H9 (cell line): Measurements from ENCODE around the gene ABHD16B. TPM values are rescaled to one million over a fixed set of nuclear protein-coding genes. Genes with fewer than 3 reads are reported as not detected.

Source experiments
- DNase-seq: peaks from one replicate; pipeline ENCODE4 v3.0.0-alpha.2; 2017
- H2AFZ ChIP-seq: one replicate; pipeline ENCODE4 v1.6.1; 2013; ENCODE audit warnings: mild to moderate bottlenecking, low read length, control low read depth, moderate library complexity
- H2AK5ac ChIP-seq: 2 replicates; pipeline ENCODE4 v1.6.1; 2013; ENCODE audit warnings: low read length, control low read depth, mixed read lengths; ENCODE audit not compliant: insufficient read length
- H2BK120ac ChIP-seq: one replicate; pipeline ENCODE4 v1.6.1; 2013; ENCODE audit warnings: low read depth, mild to moderate bottlenecking, low read length, control low read depth, inconsistent platforms; ENCODE audit not compliant: poor library complexity, severe bottlenecking
- H2BK12ac ChIP-seq: 2 replicates; pipeline ENCODE4 v1.6.1; 2013; ENCODE audit warnings: low read length, control low read depth, mixed read lengths, low read depth; ENCODE audit not compliant: insufficient read length
- H2BK15ac ChIP-seq: 2 replicates; pipeline ENCODE4 v1.6.1; 2013; ENCODE audit warnings: low read depth, low read length, control low read depth
- H2BK20ac ChIP-seq: one replicate; pipeline ENCODE4 v1.6.1; 2013; ENCODE audit warnings: low read depth, mild to moderate bottlenecking, low read length, control low read depth, inconsistent platforms; ENCODE audit not compliant: poor library complexity, severe bottlenecking
- H2BK5ac ChIP-seq: 2 replicates; pipeline ENCODE4 v1.6.1; 2013; ENCODE audit warnings: low read length, control low read depth, mixed read lengths; ENCODE audit not compliant: insufficient read length
- H3K14ac ChIP-seq: 2 replicates; pipeline ENCODE4 v1.6.1; 2013; ENCODE audit warnings: low read length, control low read depth; ENCODE audit not compliant: insufficient read depth
- H3K18ac ChIP-seq: 2 replicates; pipeline ENCODE4 v1.6.1; 2013; ENCODE audit warnings: low read depth, mild to moderate bottlenecking, mixed read lengths, low read length, control low read depth; ENCODE audit not compliant: insufficient read length
- H3K23ac ChIP-seq: 2 replicates; pipeline ENCODE4 v1.6.1; 2013; ENCODE audit warnings: low read length, control low read depth, mixed read lengths, low read depth; ENCODE audit not compliant: insufficient read length
- H3K23me2 ChIP-seq: 2 replicates; pipeline ENCODE4 v1.6.1; 2013; ENCODE audit warnings: low read depth, mild to moderate bottlenecking, mixed read lengths, low read length, control low read depth; ENCODE audit not compliant: insufficient read length, poor library complexity, severe bottlenecking
- H3K27ac ChIP-seq: 2 replicates; pipeline ENCODE4 v1.5.1; 2013; ENCODE audit warnings: low read length, control low read depth, mixed read lengths, low read depth; ENCODE audit not compliant: insufficient read length
- H3K27me3 ChIP-seq: 2 replicates; pipeline ENCODE4 v1.6.1; 2013; ENCODE audit warnings: low read length, control low read depth, inconsistent platforms; ENCODE audit not compliant: insufficient read depth
- H3K4ac ChIP-seq: 2 replicates; pipeline ENCODE4 v1.6.1; 2013; ENCODE audit warnings: low read depth, mild to moderate bottlenecking, control low read depth, inconsistent platforms, low read length, moderate library complexity
- H3K4me1 ChIP-seq: 2 replicates; pipeline ENCODE4 v1.6.1; 2013; ENCODE audit warnings: low read length, control low read depth, inconsistent platforms; ENCODE audit not compliant: insufficient read depth
- H3K4me2 ChIP-seq: 2 replicates; pipeline ENCODE4 v1.6.1; 2013; ENCODE audit warnings: low read length, control low read depth, mixed read lengths; ENCODE audit not compliant: insufficient read length, insufficient read depth
- H3K56ac ChIP-seq: 2 replicates; pipeline ENCODE4 v1.6.1; 2013; ENCODE audit warnings: low read depth, mild to moderate bottlenecking, mixed read lengths, low read length, control low read depth; ENCODE audit not compliant: insufficient read length
- H3K79me1 ChIP-seq: 2 replicates; pipeline ENCODE4 v1.6.1; 2013; ENCODE audit warnings: low read depth, mild to moderate bottlenecking, moderate library complexity, low read length, control low read depth, inconsistent platforms; ENCODE audit not compliant: insufficient read depth, poor library complexity, severe bottlenecking
- H3K79me2 ChIP-seq: 2 replicates; pipeline ENCODE4 v1.6.1; 2013; ENCODE audit warnings: low read length, control low read depth, inconsistent platforms; ENCODE audit not compliant: insufficient read depth
- H3K9ac ChIP-seq: 2 replicates; pipeline ENCODE4 v1.6.1; 2013; ENCODE audit warnings: low read length, control low read depth, mixed read lengths; ENCODE audit not compliant: insufficient read length; ENCODE audit errors: extremely low read depth
- H3K9me3 ChIP-seq: one replicate; pipeline ENCODE4 v1.6.1; 2013; ENCODE audit warnings: low read depth, low read length, inconsistent platforms; ENCODE audit not compliant: control insufficient read depth
- H3T11ph ChIP-seq: one replicate; pipeline ENCODE4 v1.6.1; 2013; ENCODE audit warnings: mild to moderate bottlenecking, low read length, control low read depth, inconsistent platforms
- H4K20me1 ChIP-seq: one replicate; pipeline ENCODE4 v1.6.1; 2013; ENCODE audit not compliant: control insufficient read depth, insufficient read length, insufficient read depth
- H4K5ac ChIP-seq: 2 replicates; pipeline ENCODE4 v1.6.1; 2013; ENCODE audit warnings: low read depth, mild to moderate bottlenecking, mixed read lengths, low read length, control low read depth; ENCODE audit not compliant: insufficient read length
- H4K8ac ChIP-seq: replicated peaks from 2 replicates; pipeline ENCODE4 v1.6.1; 2013; ENCODE audit warnings: low read length, control low read depth, mixed read lengths, low read depth; ENCODE audit not compliant: insufficient read length
- H4K91ac ChIP-seq: 2 replicates; pipeline ENCODE4 v1.6.1; 2013; ENCODE audit warnings: low read depth, mild to moderate bottlenecking, moderate library complexity, mixed read lengths, low read length, control low read depth; ENCODE audit not compliant: insufficient read length
- H3K27ac Mint-ChIP-seq, 3 experiments: 2 replicates in 2 of 3; 3 replicates in 1 of 3; pipeline ENCODE4 v1.8.0; 2020 to 2021; ENCODE audit warnings: mixed read lengths in 3 of 3, mild to moderate bottlenecking in 1 of 3, moderate library complexity in 1 of 3
- H3K27me3 Mint-ChIP-seq: 2 replicates; pipeline ENCODE4 v1.8.0; 2021; ENCODE audit warnings: low read depth, mild to moderate bottlenecking, moderate library complexity, mixed read lengths
- H3K36me3 Mint-ChIP-seq, 3 experiments: 2 replicates in 2 of 3; 3 replicates in 1 of 3; pipeline ENCODE4 v1.8.0; 2020 to 2021; ENCODE audit warnings: low read depth in 3 of 3, mixed read lengths in 3 of 3; ENCODE audit not compliant: insufficient read depth in 1 of 3
- H3K4me1 Mint-ChIP-seq, 2 experiments: 2 replicates each; pipeline ENCODE4 v1.8.0; 2020; ENCODE audit warnings: mixed read lengths in 2 of 2
- H3K4me3 Mint-ChIP-seq, 2 experiments: 2 replicates in 1 of 2; 3 replicates in 1 of 2; pipeline ENCODE4 v1.8.0; 2020 to 2021; ENCODE audit warnings: mild to moderate bottlenecking in 2 of 2, mixed read lengths in 2 of 2, moderate library complexity in 1 of 2
- H3K9me3 Mint-ChIP-seq, 2 experiments: 2 replicates in 1 of 2; 3 replicates in 1 of 2; pipeline ENCODE4 v1.8.0; 2020; ENCODE audit warnings: mild to moderate bottlenecking in 2 of 2, mixed read lengths in 2 of 2, moderate library complexity in 1 of 2
- CTCF ChIP-seq: fragments of 200-600 bp; sonication (generic); conservative IDR thresholded peaks from 3 replicates; pipeline ENCODE4 v1.8.0; 2021; ENCODE audit warnings: antibody characterized with exemption, mild to moderate bottlenecking
- WGBS: extraction: QIAGEN DNeasy Blood & Tissue Kit; methylation state at CpG from one replicate; pipeline ENCODE4 v1.1.7; 2013; ENCODE audit warnings: missing lambda C conversion rate, low lambda C conversion rate, mixed read lengths; ENCODE audit not compliant: insufficient read length; ENCODE audit errors: extremely low coverage; 5-methylcytosine and 5-hydroxymethylcytosine counted together
- total RNA-seq: library from RNA; stranded (reverse); gene quantifications from 2 replicates; pipeline ENCODE4 v1.2.1, GENCODE V29; 2021

Gene ABHD16B
- total RNA-seq, 1 experiment from 2014 or later = not detected

- Histone ChIP-seq H2BK12ac (no peak overlapping the region), H4K91ac (no peak overlapping the region), H3K4me2 (no peak overlapping the region), H2AK5ac (no peak overlapping the region), H3K18ac (no peak overlapping the region), H3K79me1 (no peaks in the 10 kb centered on the region), H2BK120ac (no peak overlapping the region), H3K56ac (no peak overlapping the region), H2BK15ac (no peak overlapping the region), H4K8ac (no peak overlapping the region), H2AFZ (no peak overlapping the region), H2BK20ac (no peak overlapping the region), H2BK5ac (no peak overlapping the region), H3K27me3 (no peaks in the 10 kb centered on the region), H3K9me3 (no peaks in the 10 kb centered on the region), H4K20me1 (no peaks in the 10 kb centered on the region), H3K27ac (no peak overlapping the region), H3K79me2 (peaks cover 4% of the 10 kb centered on the region; the same call in 1 of the 2 replicates), H3K23me2 (peaks cover 6% of the 10 kb centered on the region), H3K9ac (no peak overlapping the region), H4K5ac (no peak overlapping the region), H3K4me1 (0 out of 2 replicates have a peak, but pooled peaks cover 2% of the 10 kb centered on the region), H3K23ac (no peak overlapping the region), H3K4ac (no peak overlapping the region), H3T11ph (no peak overlapping the region), H3K14ac (no peak overlapping the region)
- WGBS = no CpG with 5 or more reads among the region's 7 CpGs
- peak overlapping the region in 1 of 3 experiments; percentile 33; a peak in 1 of 7 replicates for H3K27ac Mint-ChIP-seq
- no peaks in the 10 kb centered on the region for H3K9me3 Mint-ChIP-seq
- peaks cover 1 to 36% (median 32%) of the 10 kb centered on the region in 3 experiments; a peak in 5 of 7 replicates for H3K36me3 Mint-ChIP-seq
- no peak for DNase-seq
- TF ChIP-seq CTCF = no peak
- H3K27me3 Mint-ChIP-seq = no peaks in the 10 kb centered on the region
- H3K4me1 Mint-ChIP-seq = peaks cover 16 to 17% of the 10 kb centered on the region in 2 experiments
- H3K4me3 Mint-ChIP-seq = no peak overlapping the region; a peak in 2 of 5 replicates
Observed at GRCh38 chr20:63892402-63892801, 31.1 kb downstream of the ABHD16B start.
